ENCODE results near the gene LMF1. TPM values are rescaled to one million over a fixed set of nuclear protein-coding genes. Genes with fewer than 3 reads are reported as not detected.
"Not testable (repeated sequence)": the region's sequence is repeated elsewhere in the genome, so short reads cannot be mapped to it uniquely, and the experiment has no call there.

The LMF1 gene
- total RNA-seq, 1 donor from 2014 or later: 10.2 TPM

- FAIRE-seq: no peak
- no peak for DNase-seq (ENCODE audit: low spot score in 2 of 2)
These were observed 70.6 kb downstream of the LMF1 start for GRCh38 chr16:900211-900610.

DNA sequence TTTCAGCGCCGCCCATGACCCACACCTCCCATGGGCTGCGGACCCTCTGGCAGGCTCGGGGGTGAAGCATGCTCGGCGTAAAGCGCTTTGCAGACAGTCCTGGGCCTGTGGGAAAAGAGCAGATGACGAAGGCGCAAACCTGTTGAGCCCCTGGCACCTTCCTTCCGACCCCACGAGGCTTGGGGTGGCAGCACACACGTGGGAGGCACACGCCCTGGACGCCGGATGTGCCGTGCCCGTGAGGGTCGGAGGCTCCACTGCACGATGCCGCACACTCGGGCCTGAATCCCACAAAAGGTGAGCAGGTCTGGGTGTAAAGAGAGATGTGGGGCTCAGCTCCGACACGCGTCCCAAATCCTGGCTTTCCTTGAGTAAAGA lies 71.1 kb downstream of the LMF1 start:
- FAIRE-seq (no peak), DNase-seq (ENCODE audit: low spot score in 2 of 2) (no peak)

DNA sequence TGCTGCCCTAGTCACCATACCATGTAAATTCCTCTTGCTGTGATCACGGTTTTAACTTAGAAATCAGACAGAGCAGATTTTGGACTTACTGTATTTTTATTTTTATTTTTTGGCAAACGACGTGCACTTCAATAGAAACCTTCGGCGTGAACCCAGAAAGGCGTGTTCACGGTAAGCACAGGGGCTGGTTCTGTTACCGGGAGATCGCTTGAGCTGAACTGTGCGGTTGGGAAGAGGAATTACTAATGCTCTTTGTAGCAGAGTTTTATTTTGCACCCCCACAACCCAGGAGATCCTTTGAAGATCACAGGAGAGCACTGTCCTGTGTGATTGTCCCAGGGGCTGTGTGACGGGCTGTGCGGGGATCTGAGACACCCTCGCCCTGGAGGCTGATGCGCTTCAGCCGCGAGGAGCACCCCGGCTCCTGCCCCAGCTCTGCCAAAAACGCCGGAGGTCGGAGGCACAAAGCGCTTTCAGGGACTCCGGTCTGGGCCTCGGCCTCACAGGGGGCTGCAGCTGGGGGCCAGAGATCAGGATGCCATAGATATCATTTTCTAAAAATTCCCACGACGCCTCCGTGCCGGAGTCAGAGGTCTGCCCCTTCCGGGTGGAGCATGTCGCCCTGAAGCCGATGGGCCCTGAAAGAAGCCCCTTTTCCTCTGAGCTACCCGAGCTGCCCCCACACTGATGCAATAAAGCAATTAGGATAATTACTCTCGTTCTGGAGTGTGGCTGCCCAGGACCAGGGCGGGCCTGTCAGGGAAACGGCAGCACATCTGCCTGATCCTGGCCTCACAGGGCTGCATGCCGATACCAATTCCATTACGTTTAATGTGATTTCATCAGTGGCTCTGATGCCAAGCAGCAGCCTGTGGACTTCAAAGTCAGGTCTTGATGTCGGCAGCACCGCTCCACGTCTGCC lies 71.8 kb downstream of the LMF1 start:
- FAIRE-seq (no peak), DNase-seq (ENCODE audit: low spot score in 2 of 2) (no peak)

DNA sequence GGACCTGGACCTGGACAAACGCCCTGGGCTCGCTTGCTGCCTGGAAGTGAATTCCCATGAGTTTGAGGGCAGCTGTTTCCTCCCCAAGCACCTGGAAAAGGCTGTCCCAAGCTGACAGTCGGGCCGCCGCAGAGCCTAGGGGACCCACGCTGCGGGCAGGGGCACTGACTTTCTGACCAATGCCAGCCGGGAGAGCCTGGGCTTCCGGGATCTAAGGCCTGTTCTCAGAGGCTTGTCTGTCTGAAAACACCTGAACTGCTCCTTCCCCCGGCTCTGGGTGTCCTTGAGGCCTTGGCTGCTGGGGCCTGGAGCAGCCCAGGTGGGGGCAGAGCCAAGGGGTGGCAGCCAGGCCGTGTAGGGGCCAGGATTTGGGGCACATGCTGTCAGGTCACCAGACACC lies 72.6 kb downstream of the LMF1 start:
- DNase-seq (ENCODE audit: low spot score in 2 of 2): no peak
- FAIRE-seq: no peak

DNA sequence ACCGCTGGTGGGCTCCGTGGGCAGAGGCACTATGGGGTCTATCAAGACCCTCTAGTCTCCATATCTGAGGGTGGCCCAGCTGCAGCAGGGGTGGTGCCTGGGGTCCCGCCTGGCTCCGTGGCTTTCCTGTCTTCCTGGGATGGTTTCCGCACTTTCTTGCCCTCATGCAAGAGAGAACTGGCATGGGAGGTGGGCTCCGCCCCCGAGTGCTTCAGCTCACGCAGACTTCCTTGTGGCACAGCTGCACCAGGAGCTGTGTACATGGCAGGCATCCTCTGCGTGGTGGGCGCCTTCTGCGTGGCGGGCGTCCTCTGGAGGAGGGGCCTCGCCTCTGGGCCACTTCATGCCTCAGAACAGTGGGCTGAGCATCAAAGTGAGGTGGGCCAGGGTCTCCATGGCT lies 73.1 kb downstream of the LMF1 start:
- DNase-seq (ENCODE audit: low spot score in 2 of 2) (no peak), FAIRE-seq (no peak)

DNA sequence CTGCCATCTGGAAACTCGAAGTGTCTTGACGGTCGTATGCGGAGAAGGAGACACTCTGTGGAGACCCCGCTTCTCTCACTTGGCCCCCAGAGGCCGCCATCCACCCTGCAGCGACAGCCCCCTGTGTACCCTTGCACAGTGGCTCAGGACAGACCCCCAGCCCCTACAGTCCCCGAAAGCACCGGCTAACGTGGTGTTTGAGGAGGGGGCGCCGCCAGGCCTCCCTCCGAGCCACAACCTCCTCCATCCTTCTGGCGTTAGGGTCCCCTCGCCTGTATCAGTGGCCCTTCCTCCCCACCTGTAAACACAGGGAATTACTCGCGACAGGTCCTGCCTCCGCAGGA lies 73.6 kb downstream of the LMF1 start:
- FAIRE-seq (no peak), DNase-seq (ENCODE audit: low spot score in 2 of 2) (no peak)

- DNase-seq (ENCODE audit: low spot score in 2 of 2) (peak in 1 of 2 donors; percentile 69), FAIRE-seq (no peak)
These were observed 74.3 kb downstream of the LMF1 start for GRCh38 chr16:896261-897199.

DNA sequence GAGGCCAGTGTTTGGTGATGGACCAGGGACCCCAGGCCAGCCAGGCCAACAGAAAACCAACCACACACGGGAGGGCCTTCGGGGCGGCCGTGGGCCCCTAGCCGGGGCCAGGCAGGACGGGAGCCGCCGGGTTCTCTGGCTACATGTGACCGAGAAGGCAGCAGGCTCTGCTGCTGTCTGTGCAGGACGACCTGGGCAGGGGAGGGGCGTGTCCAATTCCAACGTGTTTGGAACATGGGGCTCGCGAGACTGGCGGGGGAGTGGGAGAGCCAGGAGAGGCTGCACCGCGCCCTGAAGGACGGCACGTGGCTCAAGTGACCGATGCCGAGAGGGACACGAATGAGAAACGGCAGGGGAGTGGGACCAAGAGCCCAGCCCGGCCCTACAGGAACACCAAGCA lies 75.4 kb downstream of the LMF1 start:
- DNase-seq (ENCODE audit: low spot score in 2 of 2): no peak
- no peak for FAIRE-seq

DNA sequence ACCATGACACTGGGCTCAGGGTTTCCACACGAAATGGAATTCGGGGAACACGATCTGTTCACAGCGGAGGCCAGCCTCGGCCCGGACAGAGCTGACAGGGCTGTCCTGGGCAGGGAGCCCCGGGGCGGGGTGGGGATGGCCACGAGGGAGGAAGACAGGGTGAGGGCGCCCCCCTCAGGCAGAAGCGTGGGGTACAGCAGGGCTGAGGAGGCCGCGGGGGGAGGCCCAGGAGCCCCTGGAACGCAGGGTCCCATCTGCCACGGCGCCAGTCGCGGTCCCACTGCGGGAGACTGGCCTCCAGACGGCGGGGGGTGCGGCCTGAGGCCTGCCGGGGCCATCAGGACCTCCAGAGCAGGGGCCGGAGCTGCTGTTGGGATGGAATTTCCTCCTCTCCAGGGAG lies 75.9 kb downstream of the LMF1 start:
- FAIRE-seq: no peak
- no peak for DNase-seq (ENCODE audit: low spot score in 2 of 2)

- DNase-seq (ENCODE audit: low spot score in 2 of 2) (no peak), FAIRE-seq (no peak)
These were observed 76.6 kb downstream of the LMF1 start for GRCh38 chr16:894136-894535.

GRCh38 chr16:893360-893759 lies 77.4 kb downstream of the LMF1 start:
- FAIRE-seq (no peak), DNase-seq (ENCODE audit: low spot score in 2 of 2) (no peak)

DNA sequence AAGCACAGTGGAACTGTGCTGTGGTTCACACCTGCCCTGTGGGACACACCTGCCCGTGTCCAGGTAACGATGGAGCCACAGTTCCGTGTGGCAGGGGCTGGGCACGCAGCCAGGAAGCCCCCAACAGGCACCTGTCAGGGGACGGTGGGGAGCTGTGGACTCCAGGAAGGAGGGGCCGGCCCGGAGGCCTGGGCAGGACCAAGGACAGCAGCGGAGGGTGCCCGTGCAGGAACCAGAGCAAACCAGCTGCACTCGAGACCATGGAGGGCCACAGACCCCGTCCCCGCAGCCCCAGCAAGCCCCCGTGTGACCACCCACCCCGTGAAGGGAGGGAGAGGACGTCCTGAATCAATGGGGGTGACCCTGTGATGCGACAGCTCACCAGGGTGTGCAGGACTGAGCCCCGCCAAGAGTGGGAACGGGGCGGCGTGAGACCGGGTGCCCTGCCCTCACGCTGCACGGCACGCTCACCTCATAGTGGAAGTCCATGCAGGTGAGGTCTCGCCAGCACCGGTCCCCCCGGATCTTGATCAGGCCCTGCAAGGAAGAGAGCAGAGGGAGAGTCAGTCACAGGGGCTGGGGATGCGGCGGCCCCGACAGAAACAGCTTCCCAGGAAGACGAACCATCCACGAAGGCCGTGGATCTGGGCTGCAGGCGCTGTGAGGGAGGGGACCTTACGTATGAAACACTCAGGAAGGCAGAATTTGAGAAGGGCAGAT lies 78.1 kb downstream of the LMF1 start:
- DNase-seq (ENCODE audit: low spot score in 2 of 2) (no peak), FAIRE-seq (no peak)

GRCh38 chr16:892006-892405 lies 78.8 kb downstream of the LMF1 start:
- FAIRE-seq (no peak), DNase-seq (ENCODE audit: low spot score in 2 of 2) (no peak)

GRCh38 chr16:891353-891740 lies 79.4 kb downstream of the LMF1 start:
- no peak for FAIRE-seq
- no peak for DNase-seq (ENCODE audit: low spot score in 2 of 2)

DNA sequence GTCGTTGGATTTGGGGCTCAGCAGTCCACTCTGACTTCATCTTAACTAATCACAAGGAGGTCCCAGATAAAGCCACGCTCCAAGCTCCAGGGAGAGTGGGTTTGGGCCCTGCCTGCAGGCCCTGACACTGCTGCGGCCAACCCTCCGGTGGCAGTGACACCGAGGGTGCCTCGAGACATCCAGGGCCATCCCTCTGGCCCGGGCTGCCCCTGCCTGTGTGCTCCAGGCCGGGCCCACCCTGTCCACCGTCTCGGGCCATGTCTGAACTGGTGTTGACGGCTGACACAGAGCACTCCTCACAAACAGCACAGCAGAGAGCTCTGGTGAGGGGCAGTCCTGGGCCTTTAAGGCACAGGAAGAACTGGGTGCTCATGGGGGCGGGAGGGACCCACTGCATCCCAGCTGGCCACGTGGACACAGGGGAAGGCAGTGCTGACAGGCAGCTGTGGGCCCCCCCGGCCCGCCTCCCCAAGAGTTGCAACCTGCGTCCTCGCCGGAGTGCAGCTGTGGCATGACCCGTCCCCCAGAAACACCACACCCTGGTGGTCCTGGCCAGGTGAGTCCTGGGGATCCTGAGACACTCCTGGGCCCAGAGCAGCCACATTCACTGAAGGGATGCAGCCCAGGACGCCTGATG lies 80.0 kb downstream of the LMF1 start:
- FAIRE-seq (no peak), DNase-seq (ENCODE audit: low spot score in 2 of 2) (no peak)

- FAIRE-seq (no peak), DNase-seq (ENCODE audit: low spot score in 2 of 2) (no peak)
These were observed 80.6 kb downstream of the LMF1 start for GRCh38 chr16:890217-890616.

DNA sequence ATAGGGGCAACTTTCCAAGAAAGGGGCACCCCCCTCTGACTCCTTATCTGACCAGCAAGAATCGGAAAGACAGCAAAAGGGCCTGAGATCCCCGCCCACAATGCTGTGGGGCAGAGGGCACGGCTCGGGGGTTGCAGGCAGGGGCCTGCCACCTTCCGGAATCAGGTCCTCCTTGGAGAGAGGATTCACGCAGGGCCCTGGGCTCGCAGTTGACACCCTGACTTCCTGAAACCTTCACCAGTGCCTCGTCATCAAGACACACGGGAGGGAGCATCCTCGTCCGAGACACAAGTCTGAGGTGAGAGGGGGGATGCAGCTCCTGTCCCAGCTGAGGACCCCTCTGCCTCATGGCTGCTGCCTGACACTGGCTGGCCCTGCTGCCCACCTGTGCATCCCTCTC lies 81.2 kb downstream of the LMF1 start:
- FAIRE-seq (no peak), DNase-seq (ENCODE audit: low spot score in 2 of 2) (no peak)

- no peak for DNase-seq (ENCODE audit: low spot score in 2 of 2)
These were observed 81.7 kb downstream of the LMF1 start for GRCh38 chr16:888901-889570.

GRCh38 chr16:888456-888855 lies 82.3 kb downstream of the LMF1 start:
- DNase-seq (ENCODE audit: low spot score in 2 of 2); FAIRE-seq: not testable (repeated sequence)

More at GRCh38 chr16:888901-889570, 81.7 kb downstream of the LMF1 start:
- FAIRE-seq: no peak

DNA sequence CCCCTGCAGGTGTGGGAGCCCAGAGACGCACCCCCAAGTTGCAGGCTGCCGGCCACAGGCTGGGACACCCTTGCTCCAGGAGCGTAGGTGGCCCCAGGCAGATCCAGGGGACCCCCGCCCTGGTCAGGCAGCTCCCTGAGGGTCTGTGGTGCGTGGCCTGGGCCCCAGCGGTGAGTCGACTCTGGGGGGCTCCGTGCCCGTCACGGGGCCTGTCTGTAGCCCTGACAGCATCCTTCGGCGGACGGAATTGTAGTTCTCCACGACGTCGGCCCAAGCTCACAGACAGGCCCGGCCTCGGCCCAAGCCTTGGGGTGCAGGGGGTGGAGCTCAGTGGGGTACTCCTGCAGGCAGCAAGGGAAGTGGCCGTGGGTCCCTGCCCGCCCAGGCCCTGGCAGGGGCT lies 82.9 kb downstream of the LMF1 start:
- DNase-seq (ENCODE audit: low spot score in 2 of 2): no peak
- FAIRE-seq: no peak

Measured in frontal cortex (tissue), 4 donors.